Heart left ventricle (tissue), 16 donors: ENCODE results near the gene HNRNPAB. TPM values are rescaled to one million over a fixed set of nuclear protein-coding genes. Genes with fewer than 3 reads are reported as not detected.

Experiments
- ATAC-seq, 4 donors: fragments of 200-7000 bp; cut with Tn5 transposase; one replicate each; pipeline ENCODE4 v1.9.1; 2020 to 2022; ENCODE audit warnings: moderate library complexity in 4 of 4, mild to moderate bottlenecking in 3 of 4, moderate number of reproducible peaks in 1 of 4
- DNase-seq, 5 donors: peaks; one replicate each; pipeline ENCODE4 v3.0.0-alpha.2; 2020
- H3K27ac ChIP-seq, 12 donors: fragments of 200-600 bp; sonication (generic) in 4 of 12; one replicate each; pipeline versions ENCODE4 v1.5.0 to v1.8.0; 2016 to 2022; ENCODE audit warnings: mild to moderate bottlenecking in 2 of 12
- H3K27me3 ChIP-seq, 9 donors: fragments of 200-600 bp; sonication (generic) in 2 of 9; one replicate each; pipeline versions ENCODE4 v1.5.1 to v1.8.0; 2016 to 2022; ENCODE audit warnings: mild to moderate bottlenecking in 3 of 9
- H3K36me3 ChIP-seq, 9 donors: fragments of 200-600 bp; sonication (generic) in 2 of 9; one replicate each; pipeline versions ENCODE4 v1.5.0 to v1.8.0; 2018 to 2022; ENCODE audit warnings: mild to moderate bottlenecking in 2 of 9
- H3K4me1 ChIP-seq, 12 donors: fragments of 200-600 bp; sonication (generic) in 4 of 12; one replicate each; pipeline versions ENCODE4 v1.5.0 to v1.8.0; 2016 to 2022; ENCODE audit warnings: mild to moderate bottlenecking in 3 of 12
- H3K4me3 ChIP-seq, 12 donors: fragments of 200-600 bp; sonication (generic) in 4 of 12; one replicate each; pipeline versions ENCODE4 v1.5.0 to v1.8.0; 2017 to 2022; ENCODE audit warnings: mild to moderate bottlenecking in 9 of 12, moderate library complexity in 4 of 12
- H3K9me3 ChIP-seq, 12 donors: fragments of 200-600 bp; sonication (generic) in 4 of 12; one replicate each; pipeline versions ENCODE4 v1.5.0 to v1.8.0; 2016 to 2022; ENCODE audit warnings: mild to moderate bottlenecking in 1 of 12
- POLR2A ChIP-seq, 2 donors: fragments of 450-650 bp; IDR thresholded peaks; one replicate each; pipeline ENCODE4 v1.6.1; 2017; ENCODE audit warnings: antibody characterized with exemption in 2 of 2, mild to moderate bottlenecking in 2 of 2, moderate library complexity in 2 of 2
- WGBS, 4 donors: extraction: QIAGEN DNeasy Blood & Tissue Kit in 2 of 4; methylation state at CpG; one replicate each; pipeline versions ENCODE4 v1.1.5 to v1.1.7; 2013 to 2018; 5-methylcytosine and 5-hydroxymethylcytosine counted together
- intact Hi-C, 10 donors: fragments of 100-400 bp; cut with DNase I; formaldehyde crosslinking; loops; one replicate each; pipeline versions ENCODE4 v1.11.1 to v1.14.2; 2022
- polyA plus RNA-seq, 2 donors: library from polyadenylated mRNA; stranded (reverse); fragments of 200-250 nt; gene quantifications; one replicate each; pipeline ENCODE4 v1.2.3, GENCODE V29; 2013
- total RNA-seq, 9 donors: library from RNA; depleted of rRNA in 2 of 9; stranded (reverse); fragments of >200 nt in 2 of 9; fragmentation: NEBNext Ultra II Directional in 3 of 9; extraction: Animal tissue kit (Norgen Biotek cat#: 25700) in 3 of 9; gene quantifications; one replicate each; pipeline versions ENCODE4 v1.1.0 to v1.2.4, GENCODE V29; 2016 to 2023
- TF ChIP-seq, protein P1 (sequence below), 12 donors: fragments of 200-600 bp; sonication (generic) in 4 of 12; IDR thresholded peaks; one replicate each; pipeline versions ENCODE4 v1.5.0 to v1.8.0; 2018 to 2022; ENCODE audit warnings: antibody characterized with exemption in 12 of 12, mild to moderate bottlenecking in 5 of 12
- donor health status: ischemic (EF 13 %, LVEDD 7.1; RV severe dilation, severe dysfunction).
- donor health status: healthy with polysubstance abuse.
- donor health status: DM: no; HTN: yes; CAD: no.
- donor health status: DM: no; HTN: no; CAD: no.
- donor health status: ischemic (EF 25% LVEDD 6.9; RV normal size, moderate dysfunction).
- donor health status: ischemic (EF 25% LVEDD 5.7; RV mildly dilated, moderate dysfunction).
- donor health status: healthy.
- donor health status: DM: yes; HTN: yes; CAD: no.
- donor health status: ischemic (EF 35%, LVEDD 5.7; RV mildly dilated, moderate dysfunction).
- donor health status: nonischemic (EF 11% LVEDD 7.7; RV severe dilation, severe dysfunction).
- donor health status: DM: yes; HTN: yes; CAD: no.
- donor health status: PGD.
- donor health status: ischemic (EF 29% LVEDD 5.4; RV normal size, mild dysfunction).
- donor health status: nonischemic (EF 23%, LVEDD 6.1; RV moderate dilation, normal function).

The HNRNPAB gene
- total and polyA plus RNA-seq, 11 donors: 64.2 to 150 (median 86.6) TPM

DNA sequence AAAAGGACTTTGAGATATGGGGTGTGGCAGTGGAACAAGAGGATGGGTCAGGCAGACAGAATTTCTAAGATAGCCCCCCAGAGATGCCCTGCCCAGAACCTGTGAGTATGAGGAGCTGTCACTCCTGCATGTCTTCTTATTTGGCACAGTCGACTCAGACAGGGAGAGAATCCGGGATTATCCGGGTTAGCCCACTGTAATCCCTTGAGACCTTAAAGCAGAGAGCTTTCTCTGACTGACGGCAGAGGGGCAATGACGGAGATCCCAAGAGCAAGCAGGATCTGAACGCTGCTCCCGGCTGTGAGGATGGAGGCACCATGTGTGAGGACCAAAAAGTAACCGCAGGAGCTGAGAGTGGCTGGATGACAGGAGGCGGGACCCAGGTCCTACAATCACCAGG is 41.9 kb upstream of the HNRNPAB start:
- H3K27me3 ChIP-seq: peaks cover 6 to 35% (median 16%) of the 10 kb centered on the region in 9 donors
- no peak for TF ChIP-seq POLR2A (IDR thresholded peaks at IDR 0.05)
- TF ChIP-seq, protein P1, sequence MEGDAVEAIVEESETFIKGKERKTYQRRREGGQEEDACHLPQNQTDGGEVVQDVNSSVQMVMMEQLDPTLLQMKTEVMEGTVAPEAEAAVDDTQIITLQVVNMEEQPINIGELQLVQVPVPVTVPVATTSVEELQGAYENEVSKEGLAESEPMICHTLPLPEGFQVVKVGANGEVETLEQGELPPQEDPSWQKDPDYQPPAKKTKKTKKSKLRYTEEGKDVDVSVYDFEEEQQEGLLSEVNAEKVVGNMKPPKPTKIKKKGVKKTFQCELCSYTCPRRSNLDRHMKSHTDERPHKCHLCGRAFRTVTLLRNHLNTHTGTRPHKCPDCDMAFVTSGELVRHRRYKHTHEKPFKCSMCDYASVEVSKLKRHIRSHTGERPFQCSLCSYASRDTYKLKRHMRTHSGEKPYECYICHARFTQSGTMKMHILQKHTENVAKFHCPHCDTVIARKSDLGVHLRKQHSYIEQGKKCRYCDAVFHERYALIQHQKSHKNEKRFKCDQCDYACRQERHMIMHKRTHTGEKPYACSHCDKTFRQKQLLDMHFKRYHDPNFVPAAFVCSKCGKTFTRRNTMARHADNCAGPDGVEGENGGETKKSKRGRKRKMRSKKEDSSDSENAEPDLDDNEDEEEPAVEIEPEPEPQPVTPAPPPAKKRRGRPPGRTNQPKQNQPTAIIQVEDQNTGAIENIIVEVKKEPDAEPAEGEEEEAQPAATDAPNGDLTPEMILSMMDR (IDR thresholded peaks at IDR 0.05): no peak
- 73 to 81% (median 74%) methylated on average over 9 of the region's 9 CpGs for WGBS, 4 donors
- ATAC-seq (no peak), DNase-seq (no peak)
- H3K36me3 ChIP-seq: no peaks in the 10 kb centered on the region
- no peak overlapping the region for H3K27ac ChIP-seq
- intact Hi-C loops: no loop called here
- H3K4me1 ChIP-seq: peaks cover 0 to 11% (median 5%) of the 10 kb centered on the region in 12 donors
- no peaks in the 10 kb centered on the region for H3K9me3 ChIP-seq
- H3K4me3 ChIP-seq: no peak overlapping the region

DNA sequence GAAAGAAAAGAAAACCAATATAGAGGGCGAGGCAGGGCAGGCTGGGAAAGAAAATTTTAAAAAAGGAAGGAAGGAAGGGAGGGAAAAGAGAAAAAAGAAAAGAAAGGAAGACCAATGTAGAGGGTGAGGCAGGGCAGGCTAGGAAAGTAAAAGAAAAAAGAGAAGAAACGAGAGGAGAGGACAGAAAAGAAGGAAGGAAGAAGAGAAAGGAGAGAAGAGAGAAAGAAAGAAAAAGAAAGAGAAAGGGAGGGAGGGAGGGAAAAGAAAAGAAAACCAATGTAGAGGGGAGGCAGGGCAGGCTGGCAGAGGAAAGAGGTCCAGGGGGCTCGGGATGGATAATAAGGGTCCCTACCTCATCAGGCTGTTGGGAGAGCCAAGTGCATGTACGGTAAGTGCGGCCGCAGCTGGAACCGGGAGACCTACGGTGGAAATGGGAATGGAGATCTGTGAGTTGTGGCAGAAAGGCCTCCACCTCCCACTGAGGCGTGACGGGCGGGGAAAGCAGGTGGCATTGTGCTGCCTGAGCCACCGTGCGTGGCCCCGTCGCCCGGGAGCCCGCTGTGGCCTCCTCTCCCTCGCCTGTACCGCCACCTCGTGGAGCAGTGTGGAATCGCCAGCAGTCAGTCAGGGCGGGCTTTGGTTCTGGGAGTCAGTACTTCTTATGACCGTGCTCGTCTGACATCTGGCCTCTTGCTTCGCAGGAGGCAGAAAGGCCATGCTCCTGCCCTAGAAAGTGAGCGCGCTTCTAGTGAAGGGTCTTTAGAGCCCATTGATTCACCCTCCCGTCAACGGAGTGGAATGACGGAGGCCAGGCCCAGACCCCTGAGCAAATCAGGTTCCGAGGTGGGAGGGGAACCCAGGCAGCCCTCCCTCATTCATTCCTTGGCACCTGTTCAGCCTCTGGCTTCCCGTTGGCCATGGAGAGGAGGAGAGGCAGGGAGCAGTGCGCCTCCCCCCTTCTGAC is 40.3 kb upstream of the HNRNPAB start:
- peaks cover 6 to 35% (median 16%) of the 10 kb centered on the region in 9 donors for H3K27me3 ChIP-seq
- intact Hi-C loops: loop anchor here (1.0 to 2.0 kb wide), 4 partner anchors 87 to 89 kb away; no protein-coding TSS in a partner anchor
- WGBS, 4 donors: 9 to 13% (median 11%) methylated on average over 23 to 33 of the region's 33 CpGs

DNA sequence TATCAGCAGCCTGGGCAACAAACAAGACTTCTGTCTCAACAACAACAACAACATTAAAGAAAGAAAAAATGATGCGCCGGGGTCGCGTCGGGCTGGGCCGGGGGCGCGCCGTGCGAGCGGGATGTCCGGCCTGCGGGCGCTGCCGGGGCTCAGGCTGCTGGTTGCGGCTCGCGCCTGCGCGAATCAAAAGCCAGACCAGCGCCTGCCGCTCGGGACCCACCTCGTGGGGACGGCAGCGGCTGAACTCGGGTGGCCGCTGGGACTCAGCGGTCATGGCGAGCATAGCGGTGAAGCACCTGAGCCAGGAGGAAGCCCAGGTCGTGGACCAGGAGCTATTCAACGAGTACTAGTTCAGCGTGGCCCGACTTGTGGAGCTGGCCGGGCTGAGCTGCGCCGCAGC is 38.8 kb upstream of the HNRNPAB start:
- 23 to 35% (median 28%) methylated on average over 19 to 38 of the region's 38 CpGs for WGBS, 4 donors

More for the DNA sequence above, 40.3 kb upstream of the HNRNPAB start:
- H3K27ac ChIP-seq: no peak overlapping the region
- DNase-seq (peak; percentile 80 to 92 (median 82)), ATAC-seq (peak; percentile 84 to 96 (median 96))
- peaks cover 0 to 11% (median 5%) of the 10 kb centered on the region in 12 donors for H3K4me1 ChIP-seq
- H3K36me3 ChIP-seq: no peaks in the 10 kb centered on the region
- no peaks in the 10 kb centered on the region for H3K9me3 ChIP-seq
- TF ChIP-seq, protein P1 (IDR thresholded peaks at IDR 0.05): peak; percentile 96 to 100 (median 99)
- no peak for TF ChIP-seq POLR2A (IDR thresholded peaks at IDR 0.05)
- peak overlapping the region in 7 of 12 donors; percentile 6 to 35 (median 33) for H3K4me3 ChIP-seq

More for the DNA sequence above, 38.8 kb upstream of the HNRNPAB start:
- intact Hi-C loops: loop anchor here in 4 of 10 donors (2.0 kb wide), 2 partner anchors 89 to 91 kb away; no protein-coding TSS in a partner anchor
- DNase-seq (no peak), ATAC-seq (no peak)
- TF ChIP-seq, protein P1 (IDR thresholded peaks at IDR 0.05): no peak
- no peak for TF ChIP-seq POLR2A (IDR thresholded peaks at IDR 0.05)
- H3K4me1 ChIP-seq: peaks cover 0 to 11% (median 5%) of the 10 kb centered on the region in 12 donors
- peak overlapping the region in 1 of 12 donors; percentile 10 for H3K4me3 ChIP-seq
- H3K9me3 ChIP-seq: no peaks in the 10 kb centered on the region
- H3K36me3 ChIP-seq: no peaks in the 10 kb centered on the region
- peaks cover 6 to 35% (median 16%) of the 10 kb centered on the region in 9 donors for H3K27me3 ChIP-seq
- H3K27ac ChIP-seq: no peak overlapping the region
